HUES48 (cell line): Measurements from ENCODE around the gene ERF.

Experiments used
- H3K27ac ChIP-seq: one replicate; pipeline ENCODE4 v1.7.0; 2013; ENCODE audit warnings: low read depth, low read length, inconsistent platforms
- H3K27me3 ChIP-seq: 2 replicates; pipeline ENCODE4 v1.6.1; 2013; ENCODE audit warnings: mild to moderate bottlenecking, low read length; ENCODE audit not compliant: control insufficient read depth, insufficient read depth
- H3K36me3 ChIP-seq: 2 replicates; pipeline ENCODE4 v1.6.1; 2013; ENCODE audit warnings: low read length; ENCODE audit not compliant: control insufficient read depth, insufficient read depth
- H3K4me1 ChIP-seq: 2 replicates; pipeline ENCODE4 v1.6.1; 2013; ENCODE audit warnings: mild to moderate bottlenecking, low read length; ENCODE audit not compliant: control insufficient read depth, insufficient read depth
- H3K4me3 ChIP-seq: 2 replicates; pipeline ENCODE4 v1.5.1; 2013; ENCODE audit warnings: mild to moderate bottlenecking, low read depth, low read length
- H3K9ac ChIP-seq: 2 replicates; pipeline ENCODE4 v1.6.1; 2013; ENCODE audit warnings: mild to moderate bottlenecking, low read depth, low read length, moderate library complexity
- H3K9me3 ChIP-seq: 2 replicates; pipeline ENCODE4 v1.6.1; 2013; ENCODE audit warnings: low read length; ENCODE audit not compliant: control insufficient read depth, insufficient read depth

Gene ERF

DNA sequence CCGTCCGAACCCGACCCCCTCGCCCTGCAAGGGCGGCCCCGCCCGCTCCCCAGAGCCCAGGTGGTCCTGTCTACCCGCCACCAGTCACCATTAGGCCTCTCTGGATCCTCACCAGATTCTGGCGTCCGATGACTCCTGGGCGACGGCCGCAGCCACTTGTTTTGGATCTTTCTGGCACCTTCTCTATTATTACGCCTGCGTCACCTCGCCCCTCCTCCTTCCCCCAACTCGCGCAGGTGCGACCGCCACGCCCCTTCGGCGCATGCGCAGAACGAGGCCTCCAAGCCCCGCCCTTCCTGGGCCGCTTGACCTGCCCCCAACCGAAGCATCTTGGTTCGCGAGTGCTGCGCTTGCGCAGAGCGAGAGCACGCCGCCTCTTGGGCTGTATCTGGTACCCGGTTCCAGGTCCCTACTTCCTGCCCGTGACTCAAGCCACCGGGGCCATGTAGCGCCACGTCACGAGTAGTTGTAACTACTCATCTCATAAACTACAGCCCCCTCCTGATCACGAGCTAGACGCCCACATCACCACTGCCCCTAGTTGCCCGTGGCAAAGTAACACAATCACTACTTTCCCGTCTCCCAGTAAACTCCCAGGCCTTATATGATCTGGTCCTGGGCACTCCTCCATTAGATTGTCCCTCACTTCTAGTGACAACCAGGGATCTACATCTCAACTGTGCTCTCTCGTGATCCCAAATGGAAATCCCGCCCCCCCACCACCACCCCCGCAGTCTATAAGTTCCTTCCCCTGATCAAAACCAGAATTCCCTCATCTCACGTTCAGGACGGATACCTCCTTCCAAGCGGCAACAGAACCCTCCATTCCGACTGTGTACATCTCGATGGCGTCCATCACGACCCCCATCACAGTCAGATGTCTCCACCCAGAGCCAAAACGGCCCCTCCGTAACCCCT is 37.1 kb downstream of the ERF start, which contains the start of gene DEDD2:
DEDD2 (minus strand) TSS at position 158 of the 918 bp plus-strand sequence. CDS start 670 bp downstream, outside the sequence.
- H3K27me3 ChIP-seq, result no peaks in the 10 kb centered on the region
- H3K36me3 ChIP-seq, result peaks cover 36% of the 10 kb centered on the region
- peak within 1 kb of the TSS; percentile 77 for H3K9ac ChIP-seq
- H3K4me1 ChIP-seq, result peaks cover 20% of the 10 kb centered on the region
- H3K4me3 ChIP-seq, result peak within 1 kb of the TSS; percentile 84
- H3K9me3 ChIP-seq, result no peaks in the 10 kb centered on the region
- peak within 1 kb of the TSS; percentile 99 for H3K27ac ChIP-seq

- peaks cover 35% of the 10 kb centered on the region for H3K36me3 ChIP-seq
- H3K27ac ChIP-seq, result peak overlapping the region; percentile 99
- H3K9ac ChIP-seq, result peak overlapping the region; percentile 77
- H3K27me3 ChIP-seq, result no peaks in the 10 kb centered on the region
- H3K4me1 ChIP-seq, result peaks cover 20% of the 10 kb centered on the region
- peak overlapping the region; percentile 84 for H3K4me3 ChIP-seq
- no peaks in the 10 kb centered on the region for H3K9me3 ChIP-seq
Observed at GRCh38 chr19:42216653-42217519, 38.0 kb downstream of the ERF start.

GRCh38 chr19:42214810-42215485 is 40.0 kb downstream of the ERF start:
- peaks cover 46% of the 10 kb centered on the region for H3K36me3 ChIP-seq
- no peak overlapping the region for H3K4me3 ChIP-seq
- H3K27ac ChIP-seq, result no peak overlapping the region
- no peaks in the 10 kb centered on the region for H3K9me3 ChIP-seq
- H3K4me1 ChIP-seq, result peaks cover 20% of the 10 kb centered on the region; the same call in 1 of the 2 replicates
- no peaks in the 10 kb centered on the region for H3K27me3 ChIP-seq
- no peak overlapping the region for H3K9ac ChIP-seq

DNA sequence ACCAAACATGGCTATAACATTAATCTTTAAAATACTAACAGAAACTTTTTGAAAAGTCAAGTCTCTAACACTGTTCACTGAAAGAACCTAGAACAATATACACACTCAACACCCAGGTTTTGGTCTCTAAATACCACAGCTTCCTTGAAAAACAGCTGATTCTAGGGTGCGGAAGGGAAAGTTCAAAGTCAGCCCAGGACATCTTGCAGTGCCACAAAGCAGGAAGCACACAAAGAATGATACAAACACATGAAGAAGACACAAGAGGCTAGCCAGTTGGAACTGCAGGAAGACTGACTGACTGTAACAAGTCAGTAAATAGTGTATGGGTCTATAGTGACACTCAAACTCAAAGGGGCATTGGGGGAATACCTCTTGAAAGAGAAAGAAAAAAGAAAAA is 42.0 kb downstream of the ERF start:
- no peak overlapping the region for H3K27ac ChIP-seq
- H3K36me3 ChIP-seq, result peaks cover 67% of the 10 kb centered on the region
- no peak overlapping the region for H3K9ac ChIP-seq
- no peaks in the 10 kb centered on the region for H3K9me3 ChIP-seq
- H3K27me3 ChIP-seq, result no peaks in the 10 kb centered on the region
- H3K4me3 ChIP-seq, result no peak overlapping the region
- H3K4me1 ChIP-seq, result 0 out of 2 replicates have a peak, but pooled peaks cover 10% of the 10 kb centered on the region

DNA sequence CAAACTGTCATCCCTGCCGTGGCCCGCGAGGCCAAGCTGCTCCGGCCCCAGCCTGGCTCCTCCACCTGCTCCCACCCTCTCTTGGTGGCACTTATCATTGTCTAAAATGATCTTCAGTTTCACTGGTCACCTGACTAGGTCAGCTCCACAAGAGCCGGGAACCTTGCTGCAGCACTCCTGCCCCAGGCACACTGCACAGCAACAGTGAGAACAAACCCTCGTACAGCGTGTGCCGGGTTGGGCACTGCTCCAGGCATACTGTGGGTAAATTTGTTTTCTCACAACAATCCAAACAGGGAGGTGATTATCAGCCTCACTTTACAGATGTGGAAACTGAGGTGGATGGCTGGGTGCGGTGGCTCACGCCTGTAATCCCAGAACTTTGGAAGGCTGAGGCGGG is 46.3 kb downstream of the ERF start:
- Histone ChIP-seq H3K27me3 (no peaks in the 10 kb centered on the region), H3K4me3 (no peak overlapping the region), H3K9ac (no peak overlapping the region), H3K36me3 (peaks cover 72% of the 10 kb centered on the region), H3K9me3 (no peaks in the 10 kb centered on the region), H3K4me1 (peaks cover 4% of the 10 kb centered on the region), H3K27ac (no peak overlapping the region)

GRCh38 chr19:42207767-42208271 is 47.1 kb downstream of the ERF start:
- Histone ChIP-seq H3K27ac (no peak overlapping the region), H3K4me3 (no peak overlapping the region), H3K4me1 (peaks cover 4% of the 10 kb centered on the region), H3K27me3 (no peaks in the 10 kb centered on the region), H3K36me3 (peaks cover 72% of the 10 kb centered on the region), H3K9me3 (no peaks in the 10 kb centered on the region), H3K9ac (no peak overlapping the region)

GRCh38 chr19:42206871-42207755 is 47.8 kb downstream of the ERF start:
- Histone ChIP-seq H3K36me3 (peaks cover 74% of the 10 kb centered on the region), H3K9ac (no peak overlapping the region), H3K27me3 (no peaks in the 10 kb centered on the region), H3K27ac (no peak overlapping the region), H3K4me3 (no peak overlapping the region), H3K9me3 (no peaks in the 10 kb centered on the region), H3K4me1 (peaks cover 4% of the 10 kb centered on the region)

DNA sequence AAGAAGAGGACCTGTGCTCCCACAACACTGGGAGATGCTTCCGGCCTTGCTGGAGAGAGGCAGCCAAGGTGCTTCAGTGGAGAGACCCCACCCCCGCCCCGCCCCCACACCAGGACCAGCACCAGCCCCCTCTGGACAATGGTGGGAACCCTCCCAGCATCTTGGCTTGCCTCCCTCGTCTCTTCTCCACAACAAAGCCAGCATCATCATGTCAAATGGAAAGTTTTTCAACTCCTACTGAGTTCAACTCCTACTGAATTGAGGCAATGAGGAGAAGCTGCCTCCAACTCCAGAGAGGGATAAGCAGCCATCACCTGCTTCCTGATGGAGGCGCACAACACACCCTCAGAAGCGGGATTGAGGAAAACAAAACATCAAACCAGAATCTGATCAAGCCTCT is 50.3 kb downstream of the ERF start:
- no peak overlapping the region for H3K4me3 ChIP-seq
- H3K9ac ChIP-seq, result no peak overlapping the region
- H3K27ac ChIP-seq, result peak overlapping the region; percentile 36
- H3K4me1 ChIP-seq, result peaks cover 4% of the 10 kb centered on the region
- H3K36me3 ChIP-seq, result peaks cover 84% of the 10 kb centered on the region
- H3K27me3 ChIP-seq, result no peaks in the 10 kb centered on the region
- H3K9me3 ChIP-seq, result no peaks in the 10 kb centered on the region

- Histone ChIP-seq H3K4me1 (peaks cover 7% of the 10 kb centered on the region), H3K9ac (no peak overlapping the region), H3K4me3 (no peak overlapping the region), H3K27me3 (no peaks in the 10 kb centered on the region), H3K36me3 (peaks cover 84% of the 10 kb centered on the region), H3K27ac (no peak overlapping the region), H3K9me3 (no peaks in the 10 kb centered on the region)
Observed at GRCh38 chr19:42203700-42204099, 51.2 kb downstream of the ERF start.
